ENCODE results near the gene PCNX2. TPM values are rescaled to one million over a fixed set of nuclear protein-coding genes. Genes with fewer than 3 reads are reported as not detected.

Gene PCNX2
- total and polyA plus RNA-seq, 10 of the 15 experiments (the other 5 are each of a cell fraction or from before 2014, with no cell fraction given): 2.1 to 16.4 (median 8.1) TPM

- ChIA-PET RAD21 (ENCODE audit: unreplicated experiment) (no interaction called here), SMC1A (ENCODE audit: uncharacterized antibody, unreplicated experiment) (no interaction called here), POLR2A (no interaction called here), CTCF (no interaction called here)
- H3K79me2 ChIP-seq (ENCODE audit: control insufficient read depth, insufficient read depth, low read length): no peaks in the 10 kb centered on the region
- TF ChIP-seq JUND (IDR thresholded peaks at IDR 0.05; ENCODE audit: low read depth, low read length): no peak
- no peak for TF ChIP-seq ZNF207 (IDR thresholded peaks at IDR 0.05; ENCODE audit: borderline replicate concordance)
- H3K27me3 ChIP-seq (replicated peaks in 1 of 2; ENCODE audit: control insufficient read depth in 2 of 2, insufficient read depth in 2 of 2, low read length in 1 of 2): peaks cover 0 to 3% of the 10 kb centered on the region in 2 experiments
- no peak overlapping the region for H3K9ac ChIP-seq (ENCODE audit: control insufficient read depth, insufficient read depth, low read length)
- BruUV-seq (replicated peaks): no TSS peak
- H3K36me3 ChIP-seq (ENCODE audit: control insufficient read depth in 2 of 2, insufficient read depth in 2 of 2, low read length in 1 of 2): no peaks in the 10 kb centered on the region
- H3K4me1 ChIP-seq (ENCODE audit: control insufficient read depth, insufficient read depth, low read length): no peaks in the 10 kb centered on the region; the same call in 1 of the 2 replicates
- no peak overlapping the region for H3K27ac ChIP-seq (ENCODE audit: control insufficient read depth, insufficient read depth)
- intact Hi-C loops (cut with micrococcal nuclease; ENCODE audit: unreplicated experiment) (no loop called here), in situ Hi-C loops (cut with MboI) (no loop called here)
- FAIRE-seq (no peak), ATAC-seq (no peak), DNase-seq (ENCODE audit: low read depth, low spot score) (no peak)
- no peaks in the 10 kb centered on the region for H4K20me1 ChIP-seq (ENCODE audit: control insufficient read depth, insufficient read depth)
- no peaks in the 10 kb centered on the region for H3K9me3 ChIP-seq (replicated peaks; ENCODE audit: control insufficient read depth, insufficient read depth, low read length)
- no peak overlapping the region for H2AFZ ChIP-seq (ENCODE audit: control insufficient read depth, low read depth, low read length)
- no peak overlapping the region for H3K4me3 ChIP-seq
- no peak overlapping the region for H3K4me2 ChIP-seq (ENCODE audit: control insufficient read depth, insufficient read depth)
Measured at GRCh38 chr1:233326319-233326718, 30.8 kb upstream of the PCNX2 start.

- no TSS peak for BruUV-seq (replicated peaks)
- Histone ChIP-seq H3K9me3 (replicated peaks; ENCODE audit: control insufficient read depth, insufficient read depth, low read length) (no peaks in the 10 kb centered on the region), H3K27me3 (replicated peaks in 1 of 2; ENCODE audit: control insufficient read depth in 2 of 2, insufficient read depth in 2 of 2, low read length in 1 of 2) (peaks cover 0 to 1% of the 10 kb centered on the region in 2 experiments), H3K79me2 (ENCODE audit: control insufficient read depth, insufficient read depth, low read length) (no peaks in the 10 kb centered on the region), H3K4me2 (ENCODE audit: control insufficient read depth, insufficient read depth) (no peak overlapping the region), H3K36me3 (ENCODE audit: control insufficient read depth in 2 of 2, insufficient read depth in 2 of 2, low read length in 1 of 2) (no peaks in the 10 kb centered on the region), H2AFZ (ENCODE audit: control insufficient read depth, low read depth, low read length) (no peak overlapping the region), H4K20me1 (ENCODE audit: control insufficient read depth, insufficient read depth) (no peaks in the 10 kb centered on the region), H3K4me3 (no peak overlapping the region), H3K27ac (ENCODE audit: control insufficient read depth, insufficient read depth) (no peak overlapping the region), H3K4me1 (ENCODE audit: control insufficient read depth, insufficient read depth, low read length) (no peaks in the 10 kb centered on the region; the same call in 1 of the 2 replicates), H3K9ac (ENCODE audit: control insufficient read depth, insufficient read depth, low read length) (no peak overlapping the region)
- ATAC-seq (no peak), FAIRE-seq (no peak), DNase-seq (ENCODE audit: low read depth, low spot score) (no peak)
- 6% methylated on average over 1 of the region's 1 CpG for WGBS (ENCODE audit: insufficient coverage, insufficient replicate concordance, low lambda C conversion rate, missing lambda C conversion rate)
- in situ Hi-C loops (cut with MboI) (no loop called here), intact Hi-C loops (cut with micrococcal nuclease; ENCODE audit: unreplicated experiment) (no loop called here)
- ChIA-PET SMC1A (ENCODE audit: uncharacterized antibody, unreplicated experiment) (interaction anchor here (0.9 to 1.4 kb wide), 3 partner anchors 9 to 23 kb away, joined by 3 to 4 read pairs (median 3); no protein-coding TSS in a partner anchor), RAD21 (ENCODE audit: unreplicated experiment) (no interaction called here), POLR2A (no interaction called here), CTCF (interaction anchor here (1.5 kb wide), 1 partner anchor 9 kb away, joined by 3 read pairs; no protein-coding TSS in a partner anchor)
- TF ChIP-seq RCOR1 (conservative IDR thresholded peaks at IDR 0.05; ENCODE audit: low read depth, low read length): no peak
- no peak for TF ChIP-seq CHD4 (IDR thresholded peaks at IDR 0.05)
- no peak for TF ChIP-seq NKRF (conservative IDR thresholded peaks at IDR 0.05)
- TF ChIP-seq JUND (IDR thresholded peaks at IDR 0.05; ENCODE audit: low read depth, low read length): no peak
- no peak for TF ChIP-seq PKNOX1 (IDR thresholded peaks at IDR 0.05)
- TF ChIP-seq EED (IDR thresholded peaks at IDR 0.05; ENCODE audit: low read depth): no peak
- TF ChIP-seq TCF7 (IDR thresholded peaks at IDR 0.05; ENCODE audit: borderline replicate concordance): no peak
- no peak for TF ChIP-seq ZBTB40 (IDR thresholded peaks at IDR 0.05; ENCODE audit: borderline replicate concordance)
- TF ChIP-seq IRF3 (IDR thresholded peaks at IDR 0.05): no peak
Measured at GRCh38 chr1:233323718-233324117, 28.2 kb upstream of the PCNX2 start.

Measured in GM12878 (cell line).